ENCODE data around the gene MAP2K7.
"Not testable (repeated sequence)": the region's sequence is repeated elsewhere in the genome, so short reads cannot be mapped to it uniquely, and the experiment has no call there.

MAP2K7 gene

DNA sequence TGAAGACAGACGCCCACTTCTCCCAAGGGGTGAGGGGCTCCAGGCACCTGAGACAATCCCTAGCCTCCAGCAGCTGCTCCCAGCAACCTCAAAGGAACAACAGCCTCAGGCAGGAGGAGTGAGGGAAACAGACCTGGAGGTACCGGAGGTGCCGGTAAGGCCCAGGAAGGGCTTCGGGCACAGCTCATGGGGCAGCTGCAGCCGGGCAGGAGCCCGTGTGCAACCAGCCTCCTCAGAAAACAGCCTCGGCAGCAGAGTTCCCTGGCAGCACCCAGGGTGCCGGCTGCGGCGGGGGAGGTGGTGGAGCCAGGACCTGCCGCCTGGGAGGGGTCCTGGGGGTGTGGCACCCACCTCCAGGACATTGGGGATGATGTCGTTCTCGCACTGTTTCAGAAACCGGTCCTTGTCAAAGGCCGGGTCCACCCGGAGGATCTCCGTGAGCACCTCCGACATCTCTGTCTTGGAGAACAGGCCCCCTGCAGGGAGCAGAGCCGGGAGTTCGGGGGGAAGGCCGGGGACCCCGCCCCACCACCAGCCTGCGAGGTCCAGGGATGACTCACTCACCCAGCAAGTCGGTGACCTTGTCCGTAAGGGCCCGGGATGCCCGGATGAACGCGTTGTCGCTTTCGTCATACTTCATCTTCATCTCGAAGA lies 28.7 kb downstream of the MAP2K7 start:
- ATAC-seq = no peak

- ATAC-seq = no peak
Measured at GRCh38 chr19:7932930-7933300, 29.2 kb downstream of the MAP2K7 start.

- no peak for ATAC-seq
Measured at GRCh38 chr19:7933411-7933810, 29.7 kb downstream of the MAP2K7 start.

DNA sequence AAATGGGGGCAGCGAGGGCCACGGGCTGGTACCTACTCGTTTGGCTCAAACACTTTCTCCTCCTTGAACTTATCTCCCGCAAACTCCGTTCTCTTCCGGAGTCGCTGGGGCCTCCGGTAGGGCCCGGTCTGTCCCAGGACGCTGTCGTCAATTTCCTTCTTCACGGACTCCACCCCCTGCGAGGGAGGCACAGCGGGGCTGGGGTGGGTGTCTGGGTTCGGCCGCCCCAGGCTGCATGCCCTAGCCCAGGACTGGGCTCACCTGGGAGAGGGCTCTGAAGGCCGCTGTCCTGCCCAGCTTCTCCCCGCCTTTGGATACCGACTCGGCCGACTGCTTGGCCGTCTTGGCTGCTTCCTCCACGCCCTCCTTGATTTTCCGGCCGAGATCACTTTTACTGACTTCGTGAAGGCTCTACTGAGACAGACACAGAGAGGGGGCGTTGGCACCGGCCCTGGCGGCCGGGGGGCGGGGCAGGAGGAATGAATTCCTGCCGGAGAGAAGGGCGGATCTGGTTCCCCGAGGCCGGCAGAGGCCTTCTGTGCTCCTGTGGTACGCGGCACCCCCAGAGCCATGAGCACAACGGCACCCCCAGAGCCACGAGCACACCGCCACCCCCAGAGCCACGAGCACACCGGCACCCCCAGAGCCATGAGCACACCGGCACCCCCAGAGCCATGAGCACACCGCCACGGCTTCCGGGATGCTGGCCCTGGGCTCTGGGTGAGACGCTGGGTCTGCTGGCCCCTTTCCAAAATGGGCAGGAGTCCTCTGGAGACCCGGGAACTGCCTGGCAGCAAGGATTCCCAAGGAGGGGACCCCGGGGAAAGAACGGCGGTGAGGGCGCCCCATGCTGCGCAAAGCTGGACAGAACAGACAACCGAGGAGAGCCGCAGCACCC lies 30.4 kb downstream of the MAP2K7 start:
- no peak for ATAC-seq

- ATAC-seq = no peak
Measured at GRCh38 chr19:7934766-7935165, 31.1 kb downstream of the MAP2K7 start.

GRCh38 chr19:7940841-7941240 lies 37.2 kb downstream of the MAP2K7 start:
- no peak for ATAC-seq

- no peak for ATAC-seq
Measured at GRCh38 chr19:7941895-7942596, 38.4 kb downstream of the MAP2K7 start.

DNA sequence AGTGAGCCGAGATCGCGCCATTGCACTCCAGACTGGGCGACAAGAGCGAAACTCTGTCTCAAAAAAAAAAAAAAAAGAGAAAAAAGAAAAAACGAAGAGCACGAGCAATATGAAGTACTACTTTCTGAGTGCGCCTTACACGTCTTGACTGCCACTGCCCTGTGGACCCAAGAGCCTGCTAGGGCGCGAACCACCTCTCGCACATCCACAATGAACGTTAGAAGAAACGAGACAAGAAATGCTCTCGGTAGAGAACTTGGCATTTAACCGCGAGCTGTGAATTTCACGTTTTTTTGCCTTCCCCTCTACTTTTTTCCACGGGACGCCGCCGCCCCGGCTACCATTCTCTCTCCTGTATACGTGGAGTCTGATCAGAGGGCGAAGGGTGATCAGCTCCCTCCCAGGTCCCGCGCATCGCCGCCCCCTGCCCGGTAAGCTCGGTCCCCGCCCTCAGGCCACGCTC lies 39.3 kb downstream of the MAP2K7 start:
- peak; percentile 6 to 7 for ATAC-seq

GRCh38 chr19:7943444-7944176 lies 39.9 kb downstream of the MAP2K7 start, which contains the start of gene TIMM44:
TSS of gene TIMM44 (minus strand) at chr19:7943666. CDS start at chr19:7943651, 15 bp downstream.
- peak; percentile 98 for ATAC-seq

DNA sequence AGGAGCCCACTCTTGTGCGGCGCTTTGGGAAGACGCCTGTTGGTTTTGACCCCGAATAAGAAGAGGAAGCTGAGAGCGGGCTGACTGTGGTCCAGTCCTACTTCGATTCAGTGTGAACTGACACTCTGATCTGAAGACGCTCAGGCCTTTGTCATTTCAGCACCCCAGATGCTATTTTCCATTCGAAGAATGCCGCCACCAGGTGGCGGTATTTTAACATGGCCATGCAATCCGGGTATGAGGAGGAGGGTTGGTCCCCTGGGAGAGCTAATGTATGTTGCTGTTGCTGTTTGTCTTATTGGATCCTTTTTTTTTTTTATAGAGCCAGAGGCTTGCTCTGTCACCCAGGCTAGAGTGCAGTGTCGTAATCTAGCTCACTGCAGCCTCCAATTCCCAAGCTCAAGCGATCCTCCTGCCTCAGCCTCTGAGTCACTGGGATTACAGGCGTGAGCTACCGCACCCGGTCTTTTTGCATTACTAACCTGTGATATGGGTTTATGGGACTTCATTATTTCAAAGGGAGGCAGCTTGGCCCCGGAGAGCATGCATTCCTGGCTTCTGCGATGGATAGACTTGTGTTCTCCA lies 40.6 kb downstream of the MAP2K7 start:
- ATAC-seq = peak; percentile 40 to 51

GRCh38 chr19:7947939-7948338 lies 44.3 kb downstream of the MAP2K7 start:
- ATAC-seq = no peak

- ATAC-seq = no peak
Measured at GRCh38 chr19:7953060-7953459, 49.4 kb downstream of the MAP2K7 start.

DNA sequence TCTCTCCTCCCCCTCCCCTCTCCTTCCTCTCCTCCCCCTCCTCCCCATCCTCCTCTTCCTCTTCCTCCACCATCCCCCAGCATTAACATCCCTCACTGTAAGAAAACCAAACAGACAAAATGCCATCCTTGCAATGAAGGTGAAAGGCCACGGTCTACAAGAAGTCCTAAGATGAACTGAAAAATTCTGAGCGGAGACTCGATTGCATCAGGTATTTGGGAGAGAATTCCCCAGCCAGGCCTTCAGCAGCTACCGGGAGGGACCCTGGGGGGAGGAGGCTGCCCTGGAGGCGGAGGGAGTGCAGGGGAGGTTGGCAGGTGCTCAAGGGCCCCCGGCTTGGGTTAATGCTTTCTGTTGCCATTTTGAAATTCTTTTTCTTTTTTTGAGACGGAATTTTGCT lies 49.9 kb downstream of the MAP2K7 start:
- no peak for ATAC-seq

- no peak for ATAC-seq
Measured at GRCh38 chr19:7955696-7956095, 52.0 kb downstream of the MAP2K7 start.

DNA sequence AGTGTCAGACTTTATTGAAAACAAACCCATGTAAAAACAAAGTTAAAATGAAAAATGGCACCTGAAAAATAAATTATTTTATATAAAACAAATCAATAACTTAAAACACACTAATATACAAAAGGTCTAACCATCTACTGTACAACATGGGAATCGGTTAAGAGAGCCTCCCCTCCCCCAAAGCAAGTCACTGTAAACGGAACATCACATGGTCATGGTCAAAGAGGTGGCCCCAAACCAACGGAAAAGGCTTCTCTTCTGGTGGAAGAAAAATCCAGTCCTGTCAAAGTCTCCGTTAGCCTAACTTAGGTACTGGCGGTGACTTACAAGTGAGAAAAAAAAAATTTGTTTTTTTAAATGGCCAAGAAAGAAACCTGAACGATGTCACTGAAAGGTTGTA lies 55.5 kb downstream of the MAP2K7 start:
- ATAC-seq = no peak

DNA sequence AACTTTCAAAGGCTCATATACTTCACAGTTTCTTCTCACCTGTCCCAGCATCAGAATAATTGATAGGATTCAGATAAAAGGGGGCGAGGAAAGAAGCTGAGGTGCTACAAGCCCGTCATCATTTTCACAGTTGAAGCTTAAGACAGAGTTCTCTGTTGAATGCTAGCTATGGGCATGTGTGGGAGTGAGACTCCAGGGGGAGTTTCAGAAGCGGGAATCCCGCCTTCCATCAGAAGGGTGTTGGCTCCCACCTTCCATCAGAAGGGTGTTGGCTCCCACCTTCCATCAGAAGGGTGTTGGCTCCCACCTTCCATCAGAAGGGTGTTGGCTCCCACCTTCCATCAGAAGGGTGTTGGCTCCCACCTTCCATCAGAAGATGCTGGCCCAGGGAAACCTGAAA lies 57.4 kb downstream of the MAP2K7 start:
- not testable (repeated sequence) for ATAC-seq

- ATAC-seq = no peak
Measured at GRCh38 chr19:7961920-7962626, 58.4 kb downstream of the MAP2K7 start.

GRCh38 chr19:7962644-7963268 lies 59.1 kb downstream of the MAP2K7 start:
- no peak for ATAC-seq

GRCh38 chr19:7963566-7963965 lies 59.9 kb downstream of the MAP2K7 start:
- no peak for ATAC-seq

All from activated CD4-positive, CD25-positive, alpha-beta regulatory T cell treated with anti-CD3 and anti-CD28 coated beads, Interleukin-2, amount 50 U/mL, for 24 hours (primary cell).